NCI-H2029 (cell line): ENCODE results near the gene ENDOV.

ENCODE experiments used
- DNase-seq: peaks from one replicate; lab custom pipeline; 2025; lab: John Stamatoyannopoulos, UW

ENDOV gene

GRCh38 chr17:80414803-80415625 is at the start of gene ENDOV:
ENDOV (plus strand) TSS chr17:80415167; CDS start chr17:80415195, 28 bp downstream.
- DNase-seq = peak; percentile 85

GRCh38 chr17:80365983-80366382 is 49.0 kb upstream of the ENDOV start:
- DNase-seq = no peak

- no peak for DNase-seq
These were observed 47.5 kb upstream of the ENDOV start for GRCh38 chr17:80367503-80367902.

GRCh38 chr17:80371196-80371595 is 43.8 kb upstream of the ENDOV start:
- DNase-seq = no peak

- DNase-seq = no peak
These were observed 42.5 kb upstream of the ENDOV start for GRCh38 chr17:80372456-80372855.

GRCh38 chr17:80372922-80373570 is 41.9 kb upstream of the ENDOV start:
- DNase-seq = no peak

GRCh38 chr17:80374039-80374731 is 40.8 kb upstream of the ENDOV start:
- DNase-seq = no peak

- DNase-seq = no peak
These were observed 40.0 kb upstream of the ENDOV start for GRCh38 chr17:80374732-80375585.

- DNase-seq = no peak
These were observed 38.4 kb upstream of the ENDOV start for GRCh38 chr17:80376531-80376930.

- no peak for DNase-seq
These were observed 37.2 kb upstream of the ENDOV start for GRCh38 chr17:80377798-80378197.

- no peak for DNase-seq
These were observed 35.6 kb upstream of the ENDOV start for GRCh38 chr17:80379348-80379747.

GRCh38 chr17:80380068-80380467 is 34.9 kb upstream of the ENDOV start:
- DNase-seq = no peak

- DNase-seq = no peak
These were observed 34.4 kb upstream of the ENDOV start for GRCh38 chr17:80380555-80381002.

- no peak for DNase-seq
These were observed 33.5 kb upstream of the ENDOV start for GRCh38 chr17:80381416-80381923.

- no peak for DNase-seq
These were observed 32.5 kb upstream of the ENDOV start for GRCh38 chr17:80382446-80382845.

- no peak for DNase-seq
These were observed 32.0 kb upstream of the ENDOV start for GRCh38 chr17:80382956-80383355.

- DNase-seq = no peak
These were observed 30.6 kb upstream of the ENDOV start for GRCh38 chr17:80384078-80384960.

GRCh38 chr17:80385046-80385445 is 29.9 kb upstream of the ENDOV start:
- DNase-seq = no peak

- no peak for DNase-seq
These were observed 28.6 kb upstream of the ENDOV start for GRCh38 chr17:80386341-80386740.

- no peak for DNase-seq
These were observed 27.9 kb upstream of the ENDOV start for GRCh38 chr17:80387071-80387470.

- no peak for DNase-seq
These were observed 26.8 kb upstream of the ENDOV start for GRCh38 chr17:80388175-80388574.
